Progenitor cell of endocrine pancreas (in vitro differentiated cells): ENCODE results near the gene POU2F3. TPM values are rescaled to one million over a fixed set of nuclear protein-coding genes. Genes with fewer than 3 reads are reported as not detected.

ENCODE experiments used
- DNase-seq: peaks from one replicate; pipeline ENCODE4 v3.0.0; 2021; ENCODE audit warnings: low spot score; ENCODE audit not compliant: unreplicated experiment
- H3K27ac Mint-ChIP-seq: 2 replicates; pipeline ENCODE4 v1.8.0; 2021; ENCODE audit warnings: mild to moderate bottlenecking, moderate library complexity, mixed read lengths
- H3K27me3 Mint-ChIP-seq: 2 replicates; pipeline ENCODE4 v1.8.0; 2021; ENCODE audit warnings: mixed read lengths
- H3K36me3 Mint-ChIP-seq: 2 replicates; pipeline ENCODE4 v1.8.0; 2022; ENCODE audit warnings: mixed read lengths; ENCODE audit not compliant: insufficient read depth
- H3K4me1 Mint-ChIP-seq: 2 replicates; pipeline ENCODE4 v1.8.0; 2021; ENCODE audit warnings: low read depth, mixed read lengths
- H3K4me3 Mint-ChIP-seq: 2 replicates; pipeline ENCODE4 v1.8.0; 2021; ENCODE audit warnings: low read depth, mild to moderate bottlenecking, moderate library complexity, mixed read lengths
- H3K9me3 Mint-ChIP-seq: 2 replicates; pipeline ENCODE4 v1.8.0; 2021; ENCODE audit warnings: low read depth, mixed read lengths
- total RNA-seq: library from RNA; stranded (reverse); gene quantifications from 2 replicates; pipeline ENCODE4 v1.2.1, GENCODE V29; 2021
- TF ChIP-seq, protein P1 (sequence below): fragments of 200-600 bp; sonication (generic); IDR thresholded peaks from one replicate; pipeline ENCODE4 v1.5.0; 2021; ENCODE audit warnings: antibody characterized with exemption, mild to moderate bottlenecking; ENCODE audit not compliant: unreplicated experiment

The POU2F3 gene
- total RNA-seq, 1 donor from 2014 or later: not detected

DNA sequence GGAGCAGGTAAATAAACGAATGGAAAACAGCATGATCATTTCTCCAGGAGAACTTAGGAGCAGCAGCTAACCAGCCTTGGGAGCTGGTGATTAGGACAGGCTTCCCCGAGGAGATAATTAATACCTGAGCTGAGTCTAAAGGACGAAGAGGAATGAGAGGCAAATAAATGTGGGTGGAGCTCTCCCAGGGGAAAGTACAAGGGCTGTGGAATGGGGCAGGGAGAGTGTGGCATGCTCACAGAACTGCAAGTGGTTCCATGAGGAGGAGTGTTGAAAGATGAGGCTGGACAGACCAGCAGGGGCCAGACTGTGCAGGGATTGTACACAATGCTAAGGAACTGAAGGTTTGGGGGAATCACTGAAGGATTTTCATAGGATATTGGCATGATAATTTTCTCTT, 70.9 kb downstream of the POU2F3 start:
- Mint-ChIP-seq H3K9me3 (no peaks in the 10 kb centered on the region), H3K27me3 (peaks cover 13% of the 10 kb centered on the region), H3K36me3 (no peaks in the 10 kb centered on the region), H3K27ac (no peak overlapping the region), H3K4me1 (no peaks in the 10 kb centered on the region), H3K4me3 (no peak overlapping the region)
- no peak for DNase-seq
- TF ChIP-seq, protein P1, sequence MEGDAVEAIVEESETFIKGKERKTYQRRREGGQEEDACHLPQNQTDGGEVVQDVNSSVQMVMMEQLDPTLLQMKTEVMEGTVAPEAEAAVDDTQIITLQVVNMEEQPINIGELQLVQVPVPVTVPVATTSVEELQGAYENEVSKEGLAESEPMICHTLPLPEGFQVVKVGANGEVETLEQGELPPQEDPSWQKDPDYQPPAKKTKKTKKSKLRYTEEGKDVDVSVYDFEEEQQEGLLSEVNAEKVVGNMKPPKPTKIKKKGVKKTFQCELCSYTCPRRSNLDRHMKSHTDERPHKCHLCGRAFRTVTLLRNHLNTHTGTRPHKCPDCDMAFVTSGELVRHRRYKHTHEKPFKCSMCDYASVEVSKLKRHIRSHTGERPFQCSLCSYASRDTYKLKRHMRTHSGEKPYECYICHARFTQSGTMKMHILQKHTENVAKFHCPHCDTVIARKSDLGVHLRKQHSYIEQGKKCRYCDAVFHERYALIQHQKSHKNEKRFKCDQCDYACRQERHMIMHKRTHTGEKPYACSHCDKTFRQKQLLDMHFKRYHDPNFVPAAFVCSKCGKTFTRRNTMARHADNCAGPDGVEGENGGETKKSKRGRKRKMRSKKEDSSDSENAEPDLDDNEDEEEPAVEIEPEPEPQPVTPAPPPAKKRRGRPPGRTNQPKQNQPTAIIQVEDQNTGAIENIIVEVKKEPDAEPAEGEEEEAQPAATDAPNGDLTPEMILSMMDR: no peak

DNA sequence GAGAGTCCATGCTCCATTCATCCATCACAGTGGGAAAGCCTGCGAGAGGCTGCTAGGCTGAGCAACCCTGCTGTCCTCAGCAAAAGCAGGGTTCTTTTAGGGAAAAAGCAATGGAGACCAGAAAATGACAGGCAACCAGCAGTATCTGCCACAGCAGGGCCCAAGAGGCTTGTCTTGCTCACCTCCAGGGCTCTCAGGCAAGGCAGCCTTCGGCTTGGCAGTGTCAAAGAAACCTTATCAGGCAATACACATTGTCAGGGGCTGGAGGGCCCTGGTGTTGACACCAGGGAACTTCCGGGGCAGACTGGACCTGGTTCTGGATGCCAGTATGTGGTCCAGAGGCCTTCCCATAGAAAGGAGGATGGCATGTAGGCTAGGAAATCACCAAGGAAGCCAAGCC, 74.9 kb downstream of the POU2F3 start:
- H3K36me3 Mint-ChIP-seq: no peaks in the 10 kb centered on the region

DNA sequence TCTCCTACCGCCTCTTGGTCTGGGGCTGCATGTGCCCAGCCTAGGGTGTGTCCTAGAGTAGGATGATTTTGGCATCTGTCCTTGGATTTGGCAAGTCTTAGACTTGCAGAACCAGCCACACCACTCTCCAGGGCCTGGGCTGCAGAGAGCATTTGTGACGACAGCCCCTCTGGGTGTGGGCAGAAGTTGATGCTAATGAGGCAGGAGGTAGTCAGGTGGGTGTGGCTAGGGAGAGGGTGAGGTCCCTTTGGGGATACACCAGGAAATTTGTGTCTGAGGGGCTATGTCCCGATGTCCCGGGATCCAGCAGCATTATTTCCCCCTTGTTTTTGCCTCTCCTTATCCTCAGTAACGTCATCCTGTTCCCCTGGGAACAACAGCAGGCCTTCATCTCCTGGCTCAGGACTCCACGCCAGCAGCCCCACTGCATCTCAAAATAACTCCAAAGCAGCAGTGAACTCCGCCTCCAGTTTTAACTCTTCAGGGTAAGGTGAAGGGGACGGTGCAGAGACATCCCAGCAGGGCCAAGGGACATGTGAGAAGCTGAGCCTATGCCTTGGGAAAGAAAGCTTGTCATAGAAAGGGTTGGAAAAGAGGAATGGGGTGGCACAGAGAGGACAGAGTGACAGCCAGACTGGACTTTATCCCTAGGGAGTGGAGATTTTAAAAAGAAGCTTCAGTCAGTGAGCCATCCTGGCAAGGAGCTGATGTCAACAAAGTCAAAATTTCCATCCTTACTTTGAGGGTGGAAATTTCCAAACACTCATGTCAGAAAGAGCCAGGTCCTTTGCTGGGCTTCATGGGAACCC, 77.1 kb downstream of the POU2F3 start:
- TF ChIP-seq, protein P1: no peak
- no peak for DNase-seq
- Mint-ChIP-seq H3K4me3 (no peak overlapping the region), H3K27ac (no peak overlapping the region), H3K36me3 (no peaks in the 10 kb centered on the region), H3K4me1 (no peaks in the 10 kb centered on the region), H3K9me3 (no peaks in the 10 kb centered on the region), H3K27me3 (peaks cover 21% of the 10 kb centered on the region)

More for the DNA sequence above, 74.9 kb downstream of the POU2F3 start:
- H3K4me3 Mint-ChIP-seq: no peak overlapping the region
- no peak for DNase-seq
- TF ChIP-seq, protein P1: no peak
- H3K27ac Mint-ChIP-seq: no peak overlapping the region
- no peaks in the 10 kb centered on the region for H3K9me3 Mint-ChIP-seq
- no peaks in the 10 kb centered on the region for H3K4me1 Mint-ChIP-seq
- H3K27me3 Mint-ChIP-seq: peaks cover 21% of the 10 kb centered on the region

DNA sequence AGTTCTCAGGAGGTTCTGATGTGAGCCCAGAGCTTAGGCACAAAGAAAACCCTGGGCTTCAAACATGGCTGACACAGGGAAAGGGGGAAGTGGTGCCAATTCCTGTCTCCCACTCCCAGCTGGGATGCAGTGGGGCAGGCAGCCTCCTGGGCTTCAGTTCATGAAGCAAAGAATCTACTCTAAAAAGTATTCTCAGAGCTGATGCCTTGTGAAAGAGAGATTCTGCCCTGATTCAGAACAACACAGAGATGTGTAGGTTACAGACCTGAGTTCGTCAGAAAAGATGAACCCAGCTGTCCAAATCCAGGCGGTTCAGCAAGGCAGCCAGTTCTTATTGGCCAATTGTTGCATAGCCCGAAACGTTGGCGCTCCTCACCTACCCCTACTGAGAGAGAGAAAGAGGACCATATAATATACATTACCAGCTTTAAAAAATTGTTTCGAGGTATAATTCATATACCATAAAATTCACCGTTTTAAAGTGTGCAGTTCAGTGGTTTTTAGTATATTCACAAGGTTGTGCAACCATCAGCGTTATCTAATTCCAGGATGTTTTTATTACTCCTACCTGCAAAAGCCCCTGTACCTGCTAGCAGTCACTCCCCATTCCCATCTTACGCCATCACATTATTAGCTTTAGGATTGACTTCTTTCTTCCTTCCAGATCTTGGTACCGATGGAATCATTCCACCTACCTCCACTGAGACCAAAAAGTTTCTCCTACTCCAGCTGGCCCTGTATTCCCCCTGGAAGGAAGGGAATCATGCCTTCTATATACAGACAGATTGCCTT, 77.9 kb downstream of the POU2F3 start:
- Mint-ChIP-seq H3K4me3 (no peak overlapping the region), H3K9me3 (no peaks in the 10 kb centered on the region), H3K4me1 (no peaks in the 10 kb centered on the region), H3K36me3 (no peaks in the 10 kb centered on the region), H3K27ac (no peak overlapping the region), H3K27me3 (peaks cover 21% of the 10 kb centered on the region)
- TF ChIP-seq, protein P1: no peak
- DNase-seq: no peak

DNA sequence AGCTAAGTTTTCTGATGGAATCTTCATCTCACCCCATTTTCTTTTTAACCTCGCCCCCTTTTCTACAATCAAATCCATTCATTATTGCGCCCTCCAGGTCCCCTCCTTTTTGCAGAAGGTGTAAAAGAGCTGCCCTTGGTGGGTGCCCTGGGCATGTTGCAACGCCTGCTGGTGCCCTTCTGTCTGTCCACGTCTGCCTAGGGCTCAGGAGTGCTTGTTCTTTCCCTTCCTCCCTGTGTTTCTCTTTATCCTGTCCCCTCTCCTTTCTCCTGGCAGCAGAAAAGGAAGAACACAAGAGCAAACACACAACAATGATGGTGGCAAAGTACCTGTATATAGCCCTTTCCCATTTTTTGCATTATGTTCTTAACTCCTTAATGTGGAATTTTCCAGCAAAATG, 79.0 kb downstream of the POU2F3 start:
- no peak for DNase-seq
- Mint-ChIP-seq H3K27me3 (peaks cover 29% of the 10 kb centered on the region), H3K4me3 (no peak overlapping the region), H3K27ac (no peak overlapping the region), H3K9me3 (no peaks in the 10 kb centered on the region), H3K36me3 (no peaks in the 10 kb centered on the region), H3K4me1 (no peaks in the 10 kb centered on the region)
- TF ChIP-seq, protein P1: no peak
